ENCODE data around the gene ARHGAP6. TPM values are rescaled to one million over a fixed set of nuclear protein-coding genes. Genes with fewer than 3 reads are reported as not detected.

ARHGAP6 gene
- total RNA-seq, 1 experiment from 2014 or later = 0.07 TPM

DNA sequence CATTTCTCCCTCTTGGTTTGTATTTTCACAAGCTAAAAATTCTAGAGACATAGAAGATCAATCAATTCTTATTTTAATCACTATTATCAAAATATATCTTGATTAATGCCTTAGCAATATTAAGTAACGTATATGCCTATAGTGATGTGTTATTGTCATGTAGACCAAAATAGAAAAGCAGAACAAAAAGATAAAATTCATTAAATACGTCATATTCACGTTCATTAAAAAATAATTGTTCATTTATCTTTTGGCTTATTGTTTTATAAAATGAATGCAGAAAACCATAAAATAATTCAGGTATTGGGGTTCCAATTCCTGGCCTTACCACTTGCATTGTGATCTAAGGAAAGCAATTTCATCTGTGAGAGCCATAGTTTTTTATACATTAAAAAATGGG lies 300.3 kb downstream of the ARHGAP6 start:
- Histone ChIP-seq H3K79me2 (ENCODE audit: insufficient read depth, low read length) (no peaks in the 10 kb centered on the region), H3K23me2 (ENCODE audit: insufficient read length, low read depth, low read length, poor library complexity, severe bottlenecking) (no peaks in the 10 kb centered on the region), H4K8ac (replicated peaks; ENCODE audit: insufficient read length, low read depth, low read length) (no peak overlapping the region), H3K9me3 (ENCODE audit: control insufficient read depth, low read depth, low read length) (no peaks in the 10 kb centered on the region), H4K5ac (ENCODE audit: insufficient read length, low read depth, low read length) (no peak overlapping the region), H3K56ac (ENCODE audit: insufficient read length, low read depth, low read length) (no peak overlapping the region), H3K18ac (ENCODE audit: insufficient read length, low read depth, low read length) (no peak overlapping the region), H3K14ac (ENCODE audit: insufficient read depth, low read length) (no peak overlapping the region), H2AFZ (ENCODE audit: low read length) (no peak overlapping the region), H3K79me1 (ENCODE audit: insufficient read depth, low read depth, low read length, poor library complexity, severe bottlenecking) (no peaks in the 10 kb centered on the region), H3K27me3 (ENCODE audit: insufficient read depth, low read length) (no peaks in the 10 kb centered on the region), H2AK5ac (ENCODE audit: insufficient read length, low read length) (no peak overlapping the region), H2BK12ac (ENCODE audit: insufficient read length, low read depth, low read length) (no peak overlapping the region), H2BK5ac (ENCODE audit: insufficient read length, low read length) (no peak overlapping the region), H3K4me2 (ENCODE audit: insufficient read depth, insufficient read length, low read length) (no peak overlapping the region), H4K20me1 (ENCODE audit: control insufficient read depth, insufficient read depth, insufficient read length) (no peaks in the 10 kb centered on the region), H3K9ac (ENCODE audit: extremely low read depth, insufficient read length, low read length) (no peak overlapping the region), H3K4me1 (ENCODE audit: insufficient read depth, low read length) (no peaks in the 10 kb centered on the region), H2BK20ac (ENCODE audit: low read depth, low read length, poor library complexity, severe bottlenecking) (no peak overlapping the region), H2BK15ac (ENCODE audit: low read depth, low read length) (no peak overlapping the region), H3T11ph (ENCODE audit: low read length) (no peak overlapping the region), H4K91ac (ENCODE audit: insufficient read length, low read depth, low read length) (no peak overlapping the region), H3K23ac (ENCODE audit: insufficient read length, low read depth, low read length) (no peak overlapping the region), H2BK120ac (ENCODE audit: low read depth, low read length, poor library complexity, severe bottlenecking) (no peak overlapping the region), H3K4ac (ENCODE audit: low read depth, low read length) (no peak overlapping the region), H3K27ac (ENCODE audit: insufficient read length, low read depth, low read length) (no peak overlapping the region)
- WGBS (ENCODE audit: extremely low coverage, insufficient read length, low lambda C conversion rate) = no CpG with 5 or more reads among the region's 3 CpGs
- H3K4me1 Mint-ChIP-seq = no peaks in the 10 kb centered on the region
- H3K27ac Mint-ChIP-seq = no peak overlapping the region
- peaks cover 62 to 66% of the 10 kb centered on the region in 2 experiments for H3K9me3 Mint-ChIP-seq
- TF ChIP-seq, protein P1, sequence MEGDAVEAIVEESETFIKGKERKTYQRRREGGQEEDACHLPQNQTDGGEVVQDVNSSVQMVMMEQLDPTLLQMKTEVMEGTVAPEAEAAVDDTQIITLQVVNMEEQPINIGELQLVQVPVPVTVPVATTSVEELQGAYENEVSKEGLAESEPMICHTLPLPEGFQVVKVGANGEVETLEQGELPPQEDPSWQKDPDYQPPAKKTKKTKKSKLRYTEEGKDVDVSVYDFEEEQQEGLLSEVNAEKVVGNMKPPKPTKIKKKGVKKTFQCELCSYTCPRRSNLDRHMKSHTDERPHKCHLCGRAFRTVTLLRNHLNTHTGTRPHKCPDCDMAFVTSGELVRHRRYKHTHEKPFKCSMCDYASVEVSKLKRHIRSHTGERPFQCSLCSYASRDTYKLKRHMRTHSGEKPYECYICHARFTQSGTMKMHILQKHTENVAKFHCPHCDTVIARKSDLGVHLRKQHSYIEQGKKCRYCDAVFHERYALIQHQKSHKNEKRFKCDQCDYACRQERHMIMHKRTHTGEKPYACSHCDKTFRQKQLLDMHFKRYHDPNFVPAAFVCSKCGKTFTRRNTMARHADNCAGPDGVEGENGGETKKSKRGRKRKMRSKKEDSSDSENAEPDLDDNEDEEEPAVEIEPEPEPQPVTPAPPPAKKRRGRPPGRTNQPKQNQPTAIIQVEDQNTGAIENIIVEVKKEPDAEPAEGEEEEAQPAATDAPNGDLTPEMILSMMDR (conservative IDR thresholded peaks at IDR 0.05) = no peak
- DNase-seq = no peak
- no peak overlapping the region for H3K4me3 Mint-ChIP-seq
- H3K27me3 Mint-ChIP-seq (ENCODE audit: low read depth) = no peaks in the 10 kb centered on the region; the same call in 1 of the 2 replicates
- peaks cover 0 to 4% (median 2%) of the 10 kb centered on the region in 3 experiments; a peak in 3 of 7 replicates for H3K36me3 Mint-ChIP-seq (ENCODE audit: insufficient read depth in 1 of 3, low read depth in 3 of 3)

All from H9 (cell line).